SK-N-SH treated with all-trans-retinoic acid at 6 μM for 48 hours (cell line): ENCODE results near the gene SPOUT1.

Source experiments
- ATAC-seq: fragments of 200-7000 bp; cut with Tn5 transposase; 3 replicates; pipeline ENCODE4 v1.9.1; 2020; ENCODE audit warnings: mild to moderate bottlenecking, moderate library complexity
- ARNTL ChIP-seq: fragments of 450-650 bp; formaldehyde crosslinking; IDR thresholded peaks from 2 replicates; pipeline ENCODE4 v1.5.0; 2020; ENCODE audit warnings: low read depth, mild to moderate bottlenecking, moderate library complexity, borderline replicate concordance
- BACH2 ChIP-seq: fragments of 250-450 bp; sonication (Bioruptor Pico); IDR thresholded peaks from 2 replicates; pipeline ENCODE4 v1.9.0; 2021; ENCODE audit warnings: mild to moderate bottlenecking, borderline replicate concordance
- CSDC2 ChIP-seq: fragments of 250-450 bp; sonication (Bioruptor Pico); IDR thresholded peaks from 2 replicates; pipeline ENCODE4 v1.5.0; 2020; ENCODE audit warnings: mild to moderate bottlenecking, moderate library complexity
- ESRRG ChIP-seq: fragments of 250-450 bp; sonication (Bioruptor Pico); IDR thresholded peaks from 2 replicates; pipeline ENCODE4 v1.6.1; 2021; ENCODE audit warnings: mild to moderate bottlenecking
- GLIS3 ChIP-seq: fragments of 250-450 bp; sonication (Bioruptor Pico); IDR thresholded peaks from 2 replicates; pipeline ENCODE4 v1.5.0; 2020; ENCODE audit warnings: mild to moderate bottlenecking, moderate library complexity
- ISL1 ChIP-seq: fragments of 250-450 bp; sonication (Bioruptor Pico); IDR thresholded peaks from 2 replicates; pipeline ENCODE4 v2.1.2; 2022; ENCODE audit warnings: mild to moderate bottlenecking, moderate library complexity
- OSR1 ChIP-seq: fragments of 250-450 bp; sonication (Bioruptor Pico); IDR thresholded peaks from 2 replicates; pipeline ENCODE4 v1.8.0; 2022; ENCODE audit warnings: moderate library complexity, mild to moderate bottlenecking, inconsistent platforms
- PATZ1 ChIP-seq: fragments of 250-450 bp; sonication (Bioruptor Pico); IDR thresholded peaks from 2 replicates; pipeline ENCODE4 v1.8.0; 2020; ENCODE audit warnings: mild to moderate bottlenecking, moderate library complexity, borderline replicate concordance
- POU6F1 ChIP-seq: fragments of 250-450 bp; sonication (Bioruptor Pico); IDR thresholded peaks from 2 replicates; pipeline ENCODE4 v1.8.0; 2021; ENCODE audit warnings: low read depth, mild to moderate bottlenecking, moderate library complexity, borderline replicate concordance
- RARB ChIP-seq: fragments of 250-450 bp; sonication (Bioruptor Pico); IDR thresholded peaks from 2 replicates; pipeline ENCODE4 v1.8.0; 2021; ENCODE audit warnings: mild to moderate bottlenecking, moderate library complexity
- TCF4 ChIP-seq: fragments of 250-450 bp; sonication (Bioruptor Pico); IDR thresholded peaks from 2 replicates; pipeline ENCODE4 v1.8.0; 2021; ENCODE audit warnings: mild to moderate bottlenecking, moderate library complexity, borderline replicate concordance
- TOX ChIP-seq: fragments of 250-450 bp; sonication (Bioruptor Pico); IDR thresholded peaks from 2 replicates; pipeline ENCODE4 v1.8.0; 2021; ENCODE audit warnings: mild to moderate bottlenecking, moderate library complexity, borderline replicate concordance
- TSHZ2 ChIP-seq: fragments of 250-450 bp; sonication (Bioruptor Pico); IDR thresholded peaks from 2 replicates; pipeline ENCODE4 v1.5.0; 2020; ENCODE audit warnings: mild to moderate bottlenecking, moderate library complexity
- ZC3H10 ChIP-seq: fragments of 250-450 bp; sonication (Bioruptor Pico); IDR thresholded peaks from 2 replicates; pipeline ENCODE4 v1.5.1; 2021; ENCODE audit warnings: mild to moderate bottlenecking, moderate library complexity
- ZFP3 ChIP-seq: fragments of 250-450 bp; sonication (Bioruptor Pico); IDR thresholded peaks from 2 replicates; pipeline ENCODE4 v1.5.0; 2020; ENCODE audit warnings: mild to moderate bottlenecking, moderate library complexity
- ZFP30 ChIP-seq: fragments of 450-650 bp; formaldehyde crosslinking; IDR thresholded peaks from 2 replicates; pipeline ENCODE4 v1.5.0; 2022; ENCODE audit warnings: mild to moderate bottlenecking, moderate library complexity
- ZNF565 ChIP-seq: fragments of 450-650 bp; formaldehyde crosslinking; conservative IDR thresholded peaks from 2 replicates; pipeline ENCODE4 v1.5.0; 2020; ENCODE audit warnings: low read depth, mild to moderate bottlenecking, moderate library complexity
- ZNF70 ChIP-seq: fragments of 450-650 bp; formaldehyde crosslinking; IDR thresholded peaks from 2 replicates; pipeline ENCODE4 v1.5.0; 2020; ENCODE audit warnings: mild to moderate bottlenecking, moderate library complexity
- ZNF8 ChIP-seq: fragments of 450-650 bp; formaldehyde crosslinking; IDR thresholded peaks from 2 replicates; pipeline ENCODE4 v1.5.0; 2020; ENCODE audit warnings: mild to moderate bottlenecking, moderate library complexity

SPOUT1 gene

GRCh38 chr9:128819716-128820664, 9.6 kb downstream of the SPOUT1 start:
- TF ChIP-seq BACH2 (CRISPR knock-in tag) = no peak
- TF ChIP-seq ZNF8 (CRISPR knock-in tag) = no peak
- TF ChIP-seq ZC3H10 (CRISPR knock-in tag) = no peak
- peak; percentile 62; the same call in 1 of the 2 replicates for TF ChIP-seq TCF4

GRCh38 chr9:128818839-128819715, 10.5 kb downstream of the SPOUT1 start:
- no peak for TF ChIP-seq CSDC2 (CRISPR knock-in tag)
- TF ChIP-seq ZNF8 (CRISPR knock-in tag) = no peak
- no peak for TF ChIP-seq ESRRG
- ATAC-seq = peak; percentile 8

More at GRCh38 chr9:128819716-128820664, 9.6 kb downstream of the SPOUT1 start:
- ATAC-seq = peak; percentile 74

- peak; percentile 85 for ATAC-seq
- TF ChIP-seq OSR1 (no peak), CSDC2 (CRISPR knock-in tag) (no peak), ZNF8 (CRISPR knock-in tag) (no peak)
These were observed 11.3 kb downstream of the SPOUT1 start, which contains the start of gene ENDOG for GRCh38 chr9:128818099-128818838. TSS of gene ENDOG (plus strand) at chr9:128818500. CDS start at chr9:128818685, 185 bp downstream.

GRCh38 chr9:128810873-128811272, 18.7 kb downstream of the SPOUT1 start:
- no peak for ATAC-seq
- TF ChIP-seq ARNTL (CRISPR knock-in tag) = no peak
- no peak for TF ChIP-seq PATZ1 (CRISPR knock-in tag)
- TF ChIP-seq TSHZ2 (CRISPR knock-in tag) = no peak
- no peak for TF ChIP-seq GLIS3
- TF ChIP-seq ZC3H10 (CRISPR knock-in tag) = no peak
- TF ChIP-seq ISL1 (CRISPR knock-in tag) = no peak
- no peak for TF ChIP-seq POU6F1 (CRISPR knock-in tag)
- no peak for TF ChIP-seq TOX (CRISPR knock-in tag)
- no peak for TF ChIP-seq ESRRG
- no peak for TF ChIP-seq RARB (CRISPR knock-in tag)
- no peak for TF ChIP-seq CSDC2 (CRISPR knock-in tag)
- no peak for TF ChIP-seq ZNF565 (CRISPR knock-in tag)
- TF ChIP-seq ZFP3 = no peak
- no peak for TF ChIP-seq ZNF70
- no peak for TF ChIP-seq ZFP30 (CRISPR knock-in tag)
